Fibroblast of mammary gland (primary cell): ENCODE results near the gene DYNLT4.
A peak's percentile ranks its signal among the peaks of the same experiment; 100 is the strongest.
"Not testable (repeated sequence)": the region's sequence is repeated elsewhere in the genome, so short reads cannot be mapped to it uniquely, and the experiment has no call there.

Source experiments
- DNase-seq: peaks from one replicate; pipeline ENCODE4 v3.0.0-alpha.2; 2010; ENCODE audit warnings: low read depth
- H3K4me3 ChIP-seq: 2 replicates; pipeline ENCODE4 v1.5.1; 2011; ENCODE audit warnings: low read depth, mild to moderate bottlenecking, low read length, moderate library complexity; ENCODE audit not compliant: control insufficient read depth
- TF ChIP-seq, protein P1 (sequence below): conservative IDR thresholded peaks from 2 replicates; pipeline ENCODE4 v1.5.1; 2011; ENCODE audit warnings: low read depth, low read length, inconsistent platforms; ENCODE audit not compliant: control insufficient read depth, insufficient read depth

The DYNLT4 gene

DNA sequence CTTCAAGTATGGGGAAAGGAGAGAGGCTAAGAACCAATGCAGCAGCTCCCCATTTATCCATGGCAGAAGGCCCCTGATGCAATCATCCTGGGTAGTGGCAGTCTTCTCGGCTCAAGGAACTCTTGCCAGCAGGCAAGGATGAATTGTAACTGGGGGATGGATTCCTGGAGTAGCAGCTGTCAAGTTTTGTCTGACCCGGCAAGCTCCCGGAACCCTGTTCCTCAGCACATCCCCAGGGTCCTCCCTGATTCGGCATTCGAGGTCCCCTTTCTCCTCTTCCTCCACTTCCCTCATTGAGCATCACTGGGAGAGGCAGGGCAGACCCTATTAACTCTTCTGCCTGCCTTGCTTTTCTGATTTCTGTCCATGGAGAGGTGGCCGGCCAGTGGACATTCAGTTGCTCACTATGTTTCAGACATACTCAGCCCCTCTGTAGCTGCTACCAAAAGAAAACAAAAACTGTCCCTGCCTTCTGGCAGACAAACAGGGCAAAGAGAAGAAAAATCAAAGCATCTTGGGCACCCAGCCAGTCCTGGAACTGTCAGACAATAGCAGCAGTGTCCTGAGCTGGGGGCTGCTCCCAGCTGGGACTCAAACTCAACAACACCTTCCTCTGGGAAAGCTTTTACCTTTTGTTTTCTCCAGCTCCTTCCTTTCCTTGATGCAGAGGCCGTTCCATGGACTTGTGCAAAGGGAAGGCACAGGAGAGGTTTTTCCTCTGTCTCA is 41.5 kb upstream of the DYNLT4 start:
- DNase-seq = no peak
- H3K4me3 ChIP-seq = no peak overlapping the region
- TF ChIP-seq, protein P1, sequence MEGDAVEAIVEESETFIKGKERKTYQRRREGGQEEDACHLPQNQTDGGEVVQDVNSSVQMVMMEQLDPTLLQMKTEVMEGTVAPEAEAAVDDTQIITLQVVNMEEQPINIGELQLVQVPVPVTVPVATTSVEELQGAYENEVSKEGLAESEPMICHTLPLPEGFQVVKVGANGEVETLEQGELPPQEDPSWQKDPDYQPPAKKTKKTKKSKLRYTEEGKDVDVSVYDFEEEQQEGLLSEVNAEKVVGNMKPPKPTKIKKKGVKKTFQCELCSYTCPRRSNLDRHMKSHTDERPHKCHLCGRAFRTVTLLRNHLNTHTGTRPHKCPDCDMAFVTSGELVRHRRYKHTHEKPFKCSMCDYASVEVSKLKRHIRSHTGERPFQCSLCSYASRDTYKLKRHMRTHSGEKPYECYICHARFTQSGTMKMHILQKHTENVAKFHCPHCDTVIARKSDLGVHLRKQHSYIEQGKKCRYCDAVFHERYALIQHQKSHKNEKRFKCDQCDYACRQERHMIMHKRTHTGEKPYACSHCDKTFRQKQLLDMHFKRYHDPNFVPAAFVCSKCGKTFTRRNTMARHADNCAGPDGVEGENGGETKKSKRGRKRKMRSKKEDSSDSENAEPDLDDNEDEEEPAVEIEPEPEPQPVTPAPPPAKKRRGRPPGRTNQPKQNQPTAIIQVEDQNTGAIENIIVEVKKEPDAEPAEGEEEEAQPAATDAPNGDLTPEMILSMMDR = no peak

DNA sequence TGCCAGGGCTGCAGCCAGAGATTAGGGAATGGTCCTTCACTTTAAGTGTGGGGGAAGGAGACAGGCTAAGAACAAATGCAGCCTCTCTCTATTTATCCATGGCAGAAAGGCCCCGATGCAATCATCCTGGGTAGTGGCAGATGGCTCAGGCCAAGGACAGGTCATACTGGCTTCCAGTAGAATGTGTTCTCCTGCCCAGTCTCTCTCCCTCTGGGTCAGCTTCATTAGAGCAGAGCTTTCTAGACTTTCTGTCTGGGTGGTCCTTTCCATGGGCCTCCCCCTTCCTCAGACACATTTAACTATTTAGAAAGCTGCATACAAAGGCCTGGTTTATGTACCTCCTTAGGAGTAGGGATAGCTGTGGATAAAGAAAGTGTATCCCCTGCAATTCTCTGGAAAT is 40.7 kb upstream of the DYNLT4 start:
- TF ChIP-seq, protein P1 = no peak
- no peak for DNase-seq
- no peak overlapping the region for H3K4me3 ChIP-seq

DNA sequence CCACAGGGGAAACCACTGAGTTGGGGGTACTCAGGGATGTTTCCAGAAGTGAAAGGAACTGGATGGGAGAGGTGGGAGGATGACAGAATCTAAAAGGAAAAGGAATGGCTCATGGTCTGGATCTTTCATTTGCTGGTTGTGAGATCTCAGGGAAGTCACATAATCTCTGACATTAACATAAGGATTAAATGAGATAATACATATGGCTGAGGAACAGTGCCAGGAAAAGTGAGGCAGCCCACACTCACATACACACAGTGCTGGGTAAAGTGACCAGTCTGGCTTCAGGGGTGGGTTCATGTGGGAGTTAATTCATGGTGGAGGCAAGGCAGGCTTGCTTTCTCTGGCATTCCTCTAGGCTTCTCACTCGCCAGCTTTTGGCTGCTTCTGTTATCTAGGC is 39.8 kb upstream of the DYNLT4 start:
- DNase-seq = no peak
- TF ChIP-seq, protein P1 = no peak

DNA sequence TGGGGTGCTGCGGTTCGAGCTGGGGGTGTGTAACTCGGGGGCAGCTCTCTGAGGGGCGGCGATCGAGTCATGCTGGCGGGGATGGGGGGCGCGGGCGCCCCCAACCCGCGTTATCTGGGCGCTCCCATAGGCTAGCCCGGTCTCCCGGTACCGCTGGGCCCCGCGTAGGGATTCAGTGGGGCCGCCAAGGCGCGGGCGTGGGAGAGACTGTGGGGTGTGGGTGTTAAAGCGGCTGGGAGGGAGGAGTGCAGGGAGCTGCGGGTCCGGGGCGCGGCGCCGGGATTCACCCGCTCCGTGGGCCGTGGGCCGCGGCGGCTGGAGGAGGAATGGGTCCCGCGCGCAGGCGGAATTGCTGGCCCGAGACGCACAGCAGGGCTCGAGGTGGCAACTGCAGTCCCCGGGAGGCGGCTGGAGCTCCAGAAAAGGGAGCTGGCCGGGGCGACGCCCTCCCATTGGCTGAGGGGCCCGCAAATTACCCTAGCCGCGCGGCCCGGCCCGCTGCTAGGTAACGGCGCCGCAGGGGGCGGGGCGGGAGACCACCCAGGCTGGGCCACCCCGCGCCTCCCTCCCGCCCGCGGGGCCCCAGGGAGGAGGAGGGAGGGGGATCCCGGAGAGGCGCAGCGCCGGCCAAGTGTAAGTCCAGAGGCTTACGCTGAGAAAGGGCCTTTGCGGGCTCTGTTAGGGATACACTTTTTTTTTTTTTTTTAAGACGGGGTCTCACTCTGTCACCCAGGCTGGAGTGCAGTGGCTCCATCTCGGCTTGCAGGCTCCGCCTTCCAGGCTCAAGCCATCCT is 35.9 kb upstream of the DYNLT4 start, which contains the start of gene PTCH2:
TSS of gene PTCH2 (minus strand) at position 392 of the 794 bp plus-strand sequence. CDS start at position 71, 321 bp downstream.
- peak; percentile 42 for DNase-seq
- TF ChIP-seq, protein P1 = no peak
- peak within 1 kb of the TSS; percentile 48 for H3K4me3 ChIP-seq

More for the DNA sequence above, 39.8 kb upstream of the DYNLT4 start:
- no peak overlapping the region for H3K4me3 ChIP-seq

DNA sequence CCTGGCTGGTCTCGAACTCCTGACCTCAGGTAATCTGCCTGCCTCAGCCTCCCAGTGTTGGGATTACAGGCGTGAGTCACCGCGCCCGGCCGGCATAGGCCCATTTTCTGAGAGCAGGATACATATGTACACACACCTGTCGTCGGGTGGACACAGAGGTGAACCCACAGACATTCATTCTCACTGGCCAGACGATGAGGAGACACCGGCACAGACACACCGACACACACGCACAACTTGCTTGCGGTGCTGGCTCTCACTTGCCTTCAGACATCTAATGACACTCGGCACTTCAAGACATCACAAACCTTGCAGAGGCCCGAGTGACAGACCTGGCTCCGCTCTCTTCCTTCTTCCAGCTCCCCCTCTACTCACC is 35.3 kb upstream of the DYNLT4 start:
- DNase-seq = peak; percentile 4
- H3K4me3 ChIP-seq = peak overlapping the region; percentile 48
- TF ChIP-seq, protein P1 = no peak

DNA sequence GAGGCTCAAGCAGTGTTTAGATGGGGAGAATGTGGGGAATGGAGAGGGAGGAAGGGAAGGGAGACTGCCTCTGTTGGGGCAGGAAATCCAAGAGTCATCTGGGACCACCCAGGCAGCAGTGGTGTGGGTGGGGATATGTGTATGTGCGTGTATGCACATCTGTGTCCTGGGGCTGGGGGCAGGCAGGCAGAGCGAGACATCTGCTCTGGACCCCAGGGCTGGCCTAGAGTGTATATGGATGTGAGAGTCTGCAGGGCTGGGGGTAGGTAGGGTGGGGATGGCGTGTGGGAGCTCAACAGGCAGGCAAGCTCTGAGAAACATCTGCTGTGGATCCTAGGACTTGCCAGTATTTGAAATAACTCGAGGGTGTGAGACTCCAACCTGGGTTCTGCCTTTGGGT is 32.4 kb upstream of the DYNLT4 start:
- no peak overlapping the region for H3K4me3 ChIP-seq
- TF ChIP-seq, protein P1 = no peak
- DNase-seq = no peak

DNA sequence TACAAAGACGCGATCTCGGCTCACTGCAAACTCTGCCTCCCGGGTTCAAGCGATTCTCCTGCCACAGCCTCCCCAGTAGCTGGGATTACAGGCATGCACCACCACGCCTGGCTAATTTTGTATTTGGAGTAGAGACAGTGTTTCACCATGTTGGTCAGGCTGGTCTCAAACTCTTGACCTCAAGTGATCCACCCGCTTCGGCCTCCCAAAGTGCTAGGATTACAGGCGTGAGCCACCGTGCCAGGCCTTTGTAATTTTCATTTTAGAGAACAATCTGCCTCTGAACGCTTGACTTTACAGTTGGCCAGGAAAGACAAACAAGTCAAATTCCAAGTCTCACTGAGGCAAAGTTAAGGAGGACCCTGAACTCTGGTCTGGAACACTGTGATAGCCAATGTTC is 31.1 kb upstream of the DYNLT4 start:
- DNase-seq, H3K4me3 ChIP-seq: not testable (repeated sequence)
